Measurements from ENCODE around the gene NKD1.

The NKD1 gene

GRCh38 chr16:50631249-50631984 is 83.2 kb downstream of the NKD1 start:
- DNase-seq (ENCODE audit: low read depth): no peak

GRCh38 chr16:50631985-50632576 is 83.9 kb downstream of the NKD1 start:
- DNase-seq (ENCODE audit: low read depth): no peak

GRCh38 chr16:50632927-50633800 is 85.0 kb downstream of the NKD1 start:
- DNase-seq (ENCODE audit: low read depth): no peak

DNA sequence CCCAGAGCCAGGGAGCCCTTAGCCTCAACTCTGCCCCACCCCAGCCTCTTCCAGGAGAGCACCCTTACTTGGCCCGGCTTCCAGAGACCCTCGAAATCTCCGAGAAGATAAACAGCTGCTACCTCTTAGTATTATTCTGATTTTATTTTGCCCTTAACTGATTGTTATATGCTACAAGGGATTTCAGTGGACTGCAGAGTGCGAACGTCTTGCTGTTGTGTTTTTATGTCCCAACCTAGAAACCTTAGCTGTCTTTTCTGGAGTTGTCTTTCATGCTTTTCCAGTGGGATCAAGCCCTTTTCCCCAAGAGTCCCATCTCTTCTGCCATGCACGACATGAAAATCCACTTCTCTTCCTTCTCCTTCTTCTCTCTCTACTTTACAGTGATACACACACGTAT is 85.9 kb downstream of the NKD1 start:
- DNase-seq (ENCODE audit: low read depth): no peak

- DNase-seq (ENCODE audit: low read depth): no peak
These were observed 86.8 kb downstream of the NKD1 start for GRCh38 chr16:50634947-50635346.

DNA sequence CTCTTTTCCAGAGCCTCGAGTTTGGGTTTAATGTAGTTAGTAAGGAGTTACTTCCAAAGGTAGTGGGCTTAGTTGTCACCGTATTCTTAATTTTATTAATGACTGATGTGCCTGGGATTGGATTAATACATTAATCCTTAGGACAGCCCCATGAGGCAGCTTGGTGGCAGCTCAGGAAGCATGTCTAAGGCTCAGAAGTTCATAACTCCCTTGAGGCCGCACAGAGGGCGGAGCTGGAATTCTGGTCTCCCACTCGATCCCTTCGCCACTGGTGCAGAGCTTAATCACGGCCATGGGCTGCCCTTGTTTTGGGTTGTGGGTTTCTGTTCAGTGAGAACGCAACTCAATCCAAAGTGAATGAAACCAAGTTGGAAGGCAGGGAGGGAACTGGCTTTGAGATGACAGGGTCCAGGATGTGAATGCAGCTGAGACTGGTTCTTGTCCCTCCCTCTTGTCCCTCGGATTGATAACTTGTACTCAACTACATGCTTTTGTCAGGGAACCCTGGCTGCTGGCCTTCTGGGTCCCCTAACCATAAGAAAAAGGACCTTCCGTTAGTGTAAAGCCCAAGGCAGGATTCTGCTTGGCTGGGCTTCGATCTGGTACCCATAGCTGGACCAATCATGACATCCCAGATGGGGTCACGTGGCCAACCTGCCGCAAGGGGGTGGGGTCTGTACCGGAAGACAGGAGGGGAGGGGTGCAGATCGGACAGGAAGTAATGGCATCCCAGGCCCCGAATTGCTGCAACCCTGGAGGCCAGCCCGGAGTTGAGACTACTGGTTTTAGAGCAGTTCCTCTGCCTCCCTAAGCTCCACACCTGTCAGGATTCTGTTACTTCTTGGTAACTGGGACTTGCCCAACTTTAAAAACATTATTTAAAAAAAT is 87.6 kb downstream of the NKD1 start:
- no peak for DNase-seq (ENCODE audit: low read depth)

- no peak for DNase-seq (ENCODE audit: low read depth)
These were observed 88.7 kb downstream of the NKD1 start for GRCh38 chr16:50636753-50637374.

DNA sequence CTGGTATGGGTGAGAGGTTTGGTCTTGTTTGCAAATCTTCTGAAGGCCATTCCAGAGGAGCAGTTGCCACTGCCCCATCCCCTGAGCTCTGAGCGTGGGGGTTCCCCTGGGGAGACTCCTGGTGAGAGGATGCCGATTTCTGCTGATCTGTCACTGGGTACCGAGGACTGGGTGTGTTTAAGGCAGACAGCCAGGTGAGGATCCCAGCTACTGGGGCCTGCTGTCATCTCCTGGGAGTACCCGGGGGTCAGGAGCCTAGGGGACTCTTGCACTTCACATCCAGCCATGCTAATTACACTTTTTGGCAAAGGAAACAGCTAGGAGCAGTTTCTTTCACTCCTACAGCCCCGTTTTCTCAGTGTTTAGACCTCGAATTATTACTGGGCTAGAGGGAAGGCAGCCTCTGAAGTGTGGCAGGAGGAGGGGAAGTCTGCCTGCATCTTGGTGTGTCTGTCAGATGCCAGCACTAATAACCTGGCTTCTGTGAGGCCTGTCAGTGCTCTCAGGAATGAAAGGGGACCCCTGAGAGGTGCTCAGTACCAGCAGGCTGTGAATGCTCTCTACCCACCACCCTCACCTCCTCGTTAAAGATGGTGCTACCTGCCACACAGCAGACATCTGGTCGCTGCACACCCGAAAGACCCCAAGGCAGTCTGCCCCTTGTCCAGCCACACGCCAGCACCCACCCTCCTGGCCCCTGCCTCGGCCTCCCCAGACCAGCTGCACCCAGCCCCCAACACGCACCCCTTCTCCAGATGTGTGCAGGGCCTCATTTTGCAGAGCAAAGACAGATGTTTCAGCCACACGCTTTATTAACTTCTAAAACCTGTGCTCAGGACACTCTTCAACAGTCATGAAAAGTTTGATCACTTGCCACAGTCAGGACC is 89.8 kb downstream of the NKD1 start:
- no peak for DNase-seq (ENCODE audit: low read depth)

DNA sequence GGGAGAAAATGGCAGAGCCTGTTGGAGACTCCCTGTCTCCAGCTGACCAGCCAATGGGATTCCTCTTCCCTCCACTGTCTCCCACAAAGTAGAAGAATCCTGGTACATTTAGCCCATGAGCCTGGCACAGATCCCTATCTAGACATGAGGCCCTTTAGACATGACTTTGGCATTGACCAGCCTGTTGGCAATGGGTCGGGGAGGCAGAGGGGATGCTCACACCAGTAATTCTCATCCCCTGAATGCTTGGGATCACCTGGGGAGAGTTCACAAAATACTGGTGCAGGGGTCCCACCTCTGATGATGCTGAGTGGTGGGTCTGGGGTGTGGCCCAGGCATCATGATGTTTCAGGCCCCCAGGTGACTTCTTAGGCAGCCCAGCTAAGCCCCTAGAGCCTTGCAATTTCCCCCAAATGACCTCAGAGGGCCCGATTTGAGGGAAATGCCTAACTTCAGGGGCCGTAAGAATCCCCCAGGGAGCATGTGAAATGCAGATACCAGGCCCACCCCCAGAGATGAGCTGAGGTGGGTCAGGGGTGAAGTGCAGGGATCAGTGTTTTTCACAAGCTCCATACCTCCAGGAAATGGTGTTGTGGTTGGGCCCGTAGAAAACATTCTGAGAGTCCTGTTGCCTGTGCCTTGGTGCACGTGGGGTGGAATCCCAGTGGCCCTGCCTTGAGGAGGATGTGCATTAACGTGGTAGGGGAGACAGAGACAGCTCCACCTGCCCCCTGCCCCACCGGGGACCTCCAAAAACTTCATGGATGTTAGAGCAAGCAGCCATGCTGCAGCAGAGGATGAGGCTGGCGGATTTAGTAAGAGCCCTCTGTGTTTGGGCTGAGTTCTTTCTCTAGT is 90.8 kb downstream of the NKD1 start:
- no peak for DNase-seq (ENCODE audit: low read depth)

DNA sequence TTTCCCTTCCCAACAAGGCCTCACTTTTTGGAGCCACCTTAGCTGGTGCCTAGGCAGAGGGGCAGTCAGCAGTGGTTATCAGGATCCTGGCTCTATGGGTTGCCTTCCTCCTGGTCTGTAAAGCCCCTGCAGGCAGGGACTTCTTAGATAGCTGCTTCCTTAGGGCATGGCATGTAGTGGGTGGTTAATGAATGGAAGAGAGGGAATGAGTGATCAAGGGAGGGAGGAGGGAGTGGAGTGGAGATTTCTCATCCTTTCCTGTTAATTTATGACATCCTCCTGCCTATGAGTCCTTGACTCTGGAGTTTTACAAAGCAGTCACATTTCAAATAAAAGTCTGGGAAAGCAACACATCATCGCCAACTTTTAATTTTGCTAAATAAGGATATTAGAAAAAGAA is 92.2 kb downstream of the NKD1 start:
- DNase-seq (ENCODE audit: low read depth): no peak

DNA sequence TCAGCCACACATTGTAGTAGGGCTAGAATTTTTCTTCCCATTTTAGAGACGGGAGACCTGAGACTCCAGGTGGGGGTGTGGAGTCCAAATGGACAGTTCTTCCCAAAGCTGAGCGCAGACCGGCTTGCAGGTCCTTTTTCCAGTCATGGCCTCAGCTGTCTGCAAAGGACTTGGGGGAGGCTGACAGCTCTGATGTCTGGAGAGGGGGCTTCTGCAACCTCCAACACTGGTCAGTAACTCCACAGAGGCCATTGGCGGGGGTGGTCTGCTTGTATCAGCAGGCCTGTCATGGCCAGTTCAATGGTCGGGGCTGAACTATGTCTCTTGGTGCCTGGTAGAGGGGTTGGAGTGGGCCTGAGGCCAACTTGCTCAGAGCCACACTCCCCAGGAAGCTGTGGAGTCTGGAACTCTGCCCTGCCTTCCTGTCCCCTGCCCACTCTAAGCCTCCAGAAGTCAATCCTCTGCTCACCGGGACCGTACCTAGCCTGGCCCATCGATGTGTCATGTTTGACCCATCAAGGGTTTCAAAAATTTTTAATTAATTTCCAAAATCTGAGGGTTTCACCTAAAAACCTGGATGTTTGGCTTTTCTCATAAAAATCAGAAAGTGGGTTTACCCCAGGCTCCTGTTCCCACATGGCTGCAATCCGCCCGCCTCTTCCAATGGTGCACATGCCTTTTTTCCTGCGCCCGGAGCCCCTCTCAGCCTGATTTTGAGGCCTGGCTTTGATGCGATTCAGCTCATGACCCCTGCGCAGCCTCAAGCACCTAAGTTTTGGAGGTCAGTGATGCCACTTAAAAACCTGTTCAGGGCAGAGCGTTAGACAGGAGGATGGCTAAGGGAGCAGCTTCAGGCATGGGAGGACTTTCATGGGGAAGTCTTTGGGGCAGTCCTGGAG is 93.0 kb downstream of the NKD1 start:
- no peak for DNase-seq (ENCODE audit: low read depth)

DNA sequence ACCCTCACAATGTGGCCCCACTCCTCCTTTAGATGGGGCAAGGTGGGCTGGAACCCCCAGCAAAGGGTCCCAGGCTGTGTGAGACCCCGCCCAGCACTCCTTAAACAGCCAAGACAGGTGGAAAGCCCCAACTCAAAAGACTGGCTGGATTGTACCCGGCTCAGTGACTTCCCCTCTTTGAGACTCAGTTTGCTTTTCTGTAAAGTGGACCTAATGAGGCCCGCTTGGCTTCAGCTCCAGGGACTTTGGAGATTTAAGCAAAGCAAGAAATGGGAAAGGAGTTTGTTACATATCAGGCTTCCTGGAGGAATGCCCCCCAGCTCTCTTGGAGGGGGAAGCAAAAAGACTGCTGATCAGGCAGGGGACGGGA is 93.6 kb downstream of the NKD1 start:
- no peak for DNase-seq (ENCODE audit: low read depth)

DNA sequence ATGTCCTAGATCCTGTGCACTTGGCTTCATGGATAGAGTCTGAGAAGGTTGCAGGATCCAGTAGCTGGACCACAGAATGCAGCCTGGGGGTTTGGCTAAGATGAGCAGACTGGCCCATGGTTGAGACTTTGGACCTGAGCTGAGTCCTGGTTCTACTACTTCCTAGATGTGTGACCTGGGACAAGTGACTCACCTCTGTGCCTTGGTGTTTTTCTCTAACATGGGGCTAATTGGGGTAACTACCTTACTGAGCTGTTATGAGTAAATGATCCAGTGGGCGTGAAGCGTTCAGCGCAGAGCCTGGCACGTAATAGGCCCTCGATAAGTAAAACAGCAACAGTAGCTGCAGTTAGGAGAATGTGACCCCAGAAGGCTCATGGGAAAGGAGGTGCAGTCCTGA is 94.2 kb downstream of the NKD1 start:
- no peak for DNase-seq (ENCODE audit: low read depth)

GRCh38 chr16:50643192-50643591 is 95.0 kb downstream of the NKD1 start:
- no peak for DNase-seq (ENCODE audit: low read depth)

DNA sequence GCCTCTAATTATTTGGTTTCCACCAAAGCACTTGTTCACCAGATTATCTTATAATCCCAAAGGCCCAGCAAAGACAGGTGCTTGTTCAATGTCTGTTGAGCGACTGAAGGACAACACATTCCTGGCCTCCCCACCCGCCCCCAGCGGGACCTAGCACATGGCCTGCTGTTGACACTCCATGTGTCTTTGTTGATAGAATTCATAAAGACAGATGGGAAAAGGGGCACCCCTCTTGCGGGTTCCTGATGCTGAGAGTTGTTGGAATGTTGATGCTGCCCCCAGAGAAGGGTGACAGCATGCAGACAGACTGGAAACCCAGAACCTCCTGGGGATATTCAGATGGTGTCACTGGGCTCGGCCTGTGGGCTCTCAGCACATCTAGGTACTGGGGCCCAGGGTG is 96.0 kb downstream of the NKD1 start:
- no peak for DNase-seq (ENCODE audit: low read depth)

GRCh38 chr16:50644729-50645128 is 96.5 kb downstream of the NKD1 start:
- DNase-seq (ENCODE audit: low read depth): no peak

- DNase-seq (ENCODE audit: low read depth): no peak
These were observed 97.5 kb downstream of the NKD1 start for GRCh38 chr16:50645563-50646220.

DNA sequence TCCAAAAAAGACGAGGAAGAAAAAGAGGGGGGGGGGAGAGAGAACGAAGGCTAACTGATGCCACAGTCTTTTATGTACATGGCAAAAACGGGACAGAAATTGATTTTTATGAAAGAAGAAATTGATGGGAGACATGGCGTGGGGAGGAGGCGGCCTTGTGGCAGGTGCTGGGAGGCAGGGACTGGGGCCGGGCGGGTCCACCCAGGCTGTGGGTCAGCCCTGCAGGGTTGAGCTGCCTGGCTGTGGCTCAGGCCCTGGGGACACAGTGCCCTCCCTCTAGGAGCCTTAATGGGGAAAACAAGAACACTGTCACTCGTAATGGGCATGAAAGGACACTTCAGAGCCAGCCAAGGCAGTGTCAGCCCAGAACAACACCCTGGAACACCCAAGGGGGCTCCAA is 98.1 kb downstream of the NKD1 start:
- DNase-seq (ENCODE audit: low read depth): no peak

All from HS-27A (cell line).